Measurements from ENCODE around the gene SHANK2.

SHANK2 gene

DNA sequence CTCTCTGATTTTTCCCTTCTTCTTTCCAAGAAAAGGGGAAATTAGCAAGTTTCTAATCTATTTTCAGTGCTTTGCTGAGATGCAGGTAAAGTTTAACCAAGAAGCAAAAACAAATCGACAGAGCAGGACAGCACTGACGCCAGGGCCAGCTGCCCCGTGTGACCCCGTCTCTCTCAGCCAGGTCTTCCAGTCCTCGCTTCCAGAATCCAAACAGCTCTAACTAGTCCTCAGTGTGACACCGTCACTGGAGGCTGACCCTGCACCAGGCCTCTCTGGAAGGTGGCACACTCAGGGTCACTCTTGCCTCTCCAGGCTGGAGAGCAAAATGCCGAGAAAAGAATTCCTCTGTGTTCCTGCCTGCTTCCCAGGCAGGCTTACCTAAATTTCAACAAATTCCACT is 44.8 kb downstream of the SHANK2 start:
- Histone ChIP-seq H4K20me1 (ENCODE audit: insufficient read depth, low read length) (no peaks in the 10 kb centered on the region), H3F3A (ENCODE audit: insufficient read depth, low read length) (no peaks in the 10 kb centered on the region), H3K9me3 (ENCODE audit: low read length) (no peaks in the 10 kb centered on the region), H3K36me3 (ENCODE audit: insufficient read depth, low read length) (no peaks in the 10 kb centered on the region; the same call in 1 of the 2 replicates), H2AFZ (ENCODE audit: low read length) (no peak overlapping the region), H3K27ac (ENCODE audit: low read depth, low read length, poor library complexity, severe bottlenecking) (no peak overlapping the region), H3K27me3 (ENCODE audit: insufficient read depth, low read length) (no peaks in the 10 kb centered on the region), H3K4me3 (ENCODE audit: low read depth, low read length, poor library complexity, severe bottlenecking) (no peak overlapping the region), H3K4me1 (ENCODE audit: insufficient read depth, low read length, severe bottlenecking) (no peaks in the 10 kb centered on the region), H3K9me2 (ENCODE audit: low read depth, low read length) (no peaks in the 10 kb centered on the region), H3K4me2 (ENCODE audit: low read length) (no peak overlapping the region), H3K9ac (ENCODE audit: low read length) (no peak overlapping the region), H3K79me2 (ENCODE audit: insufficient read depth, low read length) (no peaks in the 10 kb centered on the region)
- TF ChIP-seq, protein P1, sequence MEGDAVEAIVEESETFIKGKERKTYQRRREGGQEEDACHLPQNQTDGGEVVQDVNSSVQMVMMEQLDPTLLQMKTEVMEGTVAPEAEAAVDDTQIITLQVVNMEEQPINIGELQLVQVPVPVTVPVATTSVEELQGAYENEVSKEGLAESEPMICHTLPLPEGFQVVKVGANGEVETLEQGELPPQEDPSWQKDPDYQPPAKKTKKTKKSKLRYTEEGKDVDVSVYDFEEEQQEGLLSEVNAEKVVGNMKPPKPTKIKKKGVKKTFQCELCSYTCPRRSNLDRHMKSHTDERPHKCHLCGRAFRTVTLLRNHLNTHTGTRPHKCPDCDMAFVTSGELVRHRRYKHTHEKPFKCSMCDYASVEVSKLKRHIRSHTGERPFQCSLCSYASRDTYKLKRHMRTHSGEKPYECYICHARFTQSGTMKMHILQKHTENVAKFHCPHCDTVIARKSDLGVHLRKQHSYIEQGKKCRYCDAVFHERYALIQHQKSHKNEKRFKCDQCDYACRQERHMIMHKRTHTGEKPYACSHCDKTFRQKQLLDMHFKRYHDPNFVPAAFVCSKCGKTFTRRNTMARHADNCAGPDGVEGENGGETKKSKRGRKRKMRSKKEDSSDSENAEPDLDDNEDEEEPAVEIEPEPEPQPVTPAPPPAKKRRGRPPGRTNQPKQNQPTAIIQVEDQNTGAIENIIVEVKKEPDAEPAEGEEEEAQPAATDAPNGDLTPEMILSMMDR (IDR thresholded peaks at IDR 0.05; ENCODE audit: low read length), result no peak

DNA sequence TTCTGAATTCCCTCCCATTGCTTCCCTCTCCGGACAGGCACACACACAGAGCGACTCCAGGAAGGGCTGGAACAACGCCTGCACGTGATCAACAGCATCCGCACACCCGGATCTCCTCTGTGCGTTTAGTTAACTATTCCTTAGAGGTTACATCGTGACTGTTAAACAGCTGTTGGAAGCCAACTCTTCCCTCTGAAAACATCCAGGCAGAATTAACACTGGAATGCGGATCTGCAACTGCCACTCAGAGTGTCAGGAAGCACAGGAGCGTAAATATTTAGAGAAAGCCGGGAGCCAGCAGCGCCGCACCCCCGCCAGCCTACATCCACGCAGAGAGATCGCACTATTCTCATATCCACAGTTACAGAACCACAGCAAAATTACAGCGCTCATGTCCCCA is 46.2 kb downstream of the SHANK2 start:
- H3K4me3 ChIP-seq (ENCODE audit: low read depth, low read length, poor library complexity, severe bottlenecking), result no peak overlapping the region
- no peaks in the 10 kb centered on the region; the same call in 1 of the 2 replicates for H3K36me3 ChIP-seq (ENCODE audit: insufficient read depth, low read length)
- no peak overlapping the region for H3K4me2 ChIP-seq (ENCODE audit: low read length)
- no peak overlapping the region for H2AFZ ChIP-seq (ENCODE audit: low read length)
- H3K27me3 ChIP-seq (ENCODE audit: insufficient read depth, low read length), result no peaks in the 10 kb centered on the region
- H3K9me2 ChIP-seq (ENCODE audit: low read depth, low read length), result no peaks in the 10 kb centered on the region
- no peaks in the 10 kb centered on the region for H3K9me3 ChIP-seq (ENCODE audit: low read length)
- no peaks in the 10 kb centered on the region for H4K20me1 ChIP-seq (ENCODE audit: insufficient read depth, low read length)
- no peaks in the 10 kb centered on the region for H3K79me2 ChIP-seq (ENCODE audit: insufficient read depth, low read length)
- H3K9ac ChIP-seq (ENCODE audit: low read length), result no peak overlapping the region
- TF ChIP-seq, protein P1 (IDR thresholded peaks at IDR 0.05; ENCODE audit: low read length), result no peak
- no peak for TF ChIP-seq EZH2 (IDR thresholded peaks at IDR 0.05; ENCODE audit: borderline replicate concordance, low read length)
- no peaks in the 10 kb centered on the region for H3K4me1 ChIP-seq (ENCODE audit: insufficient read depth, low read length, severe bottlenecking)
- H3F3A ChIP-seq (ENCODE audit: insufficient read depth, low read length), result no peaks in the 10 kb centered on the region
- H3K27ac ChIP-seq (ENCODE audit: low read depth, low read length, poor library complexity, severe bottlenecking), result no peak overlapping the region

DNA sequence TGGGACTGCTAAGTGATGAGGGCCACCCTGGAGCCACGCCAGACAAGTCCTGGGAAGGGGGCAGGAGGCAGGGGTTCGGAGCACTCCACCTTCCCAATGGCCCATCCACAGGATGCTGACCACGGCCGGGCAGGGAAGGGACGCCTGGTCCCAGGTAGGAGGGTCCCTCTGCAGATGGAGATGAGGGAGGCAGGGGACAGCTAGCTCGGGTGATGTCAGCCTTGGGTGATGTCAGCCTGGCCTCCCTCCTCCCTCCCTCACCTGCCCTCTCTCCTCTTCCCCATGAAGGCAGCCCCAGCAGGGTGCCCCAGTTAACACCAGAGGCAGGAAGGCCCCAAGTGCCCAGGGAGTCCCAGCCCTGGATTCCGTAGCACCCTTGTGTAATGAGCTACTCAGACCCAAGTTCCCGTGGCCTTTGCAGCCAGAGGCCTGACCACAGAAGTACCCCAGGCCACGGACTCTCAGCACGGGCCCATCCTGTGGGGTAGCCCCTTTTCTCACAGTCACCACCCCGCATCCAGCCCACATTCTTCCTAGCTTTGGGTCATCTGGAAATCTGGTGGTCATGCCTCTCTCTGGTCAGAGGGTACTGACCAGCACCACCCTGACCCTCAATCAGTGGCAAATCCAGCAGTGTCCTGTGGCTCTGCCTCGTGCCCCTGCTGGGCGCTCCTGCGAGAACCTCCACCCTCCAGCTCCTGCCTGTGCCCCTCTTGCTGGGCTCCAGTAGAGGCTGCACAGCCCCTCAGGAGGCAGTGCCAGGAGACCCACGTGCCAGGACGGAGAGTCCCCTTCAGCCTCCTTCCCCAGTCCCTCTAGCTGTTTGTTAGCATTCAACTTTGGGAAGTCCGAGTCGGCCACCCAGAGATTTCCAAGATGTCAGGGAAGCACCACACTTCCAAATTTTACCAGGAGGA is 47.4 kb downstream of the SHANK2 start:
- Histone ChIP-seq H3K36me3 (ENCODE audit: insufficient read depth, low read length) (no peaks in the 10 kb centered on the region; the same call in 1 of the 2 replicates), H2AFZ (ENCODE audit: low read length) (no peak overlapping the region), H4K20me1 (ENCODE audit: insufficient read depth, low read length) (no peaks in the 10 kb centered on the region), H3K9me2 (ENCODE audit: low read depth, low read length) (no peaks in the 10 kb centered on the region), H3K9ac (ENCODE audit: low read length) (no peak overlapping the region), H3K4me3 (ENCODE audit: low read depth, low read length, poor library complexity, severe bottlenecking) (no peak overlapping the region), H3K9me3 (ENCODE audit: low read length) (no peaks in the 10 kb centered on the region), H3K4me1 (ENCODE audit: insufficient read depth, low read length, severe bottlenecking) (no peaks in the 10 kb centered on the region), H3F3A (ENCODE audit: insufficient read depth, low read length) (no peaks in the 10 kb centered on the region), H3K4me2 (ENCODE audit: low read length) (no peak overlapping the region), H3K27me3 (ENCODE audit: insufficient read depth, low read length) (no peaks in the 10 kb centered on the region), H3K79me2 (ENCODE audit: insufficient read depth, low read length) (no peaks in the 10 kb centered on the region), H3K27ac (ENCODE audit: low read depth, low read length, poor library complexity, severe bottlenecking) (no peak overlapping the region)
- no peak for TF ChIP-seq EZH2 (IDR thresholded peaks at IDR 0.05; ENCODE audit: borderline replicate concordance, low read length)
- TF ChIP-seq, protein P1 (IDR thresholded peaks at IDR 0.05; ENCODE audit: low read length), result no peak

All from OCI-LY1 (cell line).